Ishikawa (cell line): Measurements from ENCODE around the gene OR7C2.

ENCODE experiments used
- CEBPB ChIP-seq: IDR thresholded peaks from 2 replicates; pipeline ENCODE4 v1.6.1; 2012
- CREB1 ChIP-seq: IDR thresholded peaks from 2 replicates; pipeline ENCODE4 v1.6.1; 2012; ENCODE audit warnings: low read depth
- EGR1 ChIP-seq: IDR thresholded peaks from 2 replicates; pipeline ENCODE4 v1.6.1; 2012
- EP300 ChIP-seq: IDR thresholded peaks from 2 replicates; pipeline ENCODE4 v1.6.1; 2012; ENCODE audit warnings: borderline replicate concordance
- FOXM1 ChIP-seq: IDR thresholded peaks from 2 replicates; pipeline ENCODE4 v1.6.1; 2012; ENCODE audit warnings: low read depth, borderline replicate concordance
- MAX ChIP-seq: IDR thresholded peaks from 2 replicates; pipeline ENCODE4 v1.6.1; 2012
- NFIC ChIP-seq: IDR thresholded peaks from 2 replicates; pipeline ENCODE4 v1.6.1; 2012
- RAD21 ChIP-seq: IDR thresholded peaks from 2 replicates; pipeline ENCODE4 v1.6.1; 2012; ENCODE audit warnings: low read depth
- REST ChIP-seq: IDR thresholded peaks from 2 replicates; pipeline ENCODE4 v1.6.1; 2012; ENCODE audit warnings: low read depth, mild to moderate bottlenecking
- TAF1 ChIP-seq: IDR thresholded peaks from 2 replicates; pipeline ENCODE4 v1.6.1; 2012; ENCODE audit warnings: low read depth, mild to moderate bottlenecking
- TCF12 ChIP-seq: IDR thresholded peaks from 2 replicates; pipeline ENCODE4 v1.6.1; 2012; ENCODE audit warnings: low read depth
- TEAD4 ChIP-seq: IDR thresholded peaks from 2 replicates; pipeline ENCODE4 v1.6.1; 2012
- USF1 ChIP-seq: IDR thresholded peaks from 2 replicates; pipeline ENCODE4 v1.6.1; 2012
- YY1 ChIP-seq: IDR thresholded peaks from 2 replicates; pipeline ENCODE4 v1.6.1; 2012; ENCODE audit warnings: low read depth
- ZBTB7A ChIP-seq: IDR thresholded peaks from 2 replicates; pipeline ENCODE4 v1.6.1; 2012; ENCODE audit warnings: low read depth

The OR7C2 gene

GRCh38 chr19:14972676-14973075, 31.4 kb downstream of the OR7C2 start:
- TF ChIP-seq NFIC (no peak), REST (no peak), CREB1 (no peak), YY1 (no peak), EGR1 (no peak), TEAD4 (no peak), FOXM1 (no peak), EP300 (no peak)

- TF ChIP-seq RAD21 = no peak
- no peak for TF ChIP-seq TEAD4
- no peak for TF ChIP-seq CREB1
- no peak for TF ChIP-seq YY1
- no peak for TF ChIP-seq ZBTB7A
- no peak for TF ChIP-seq CEBPB
- TF ChIP-seq USF1 = no peak
- no peak for TF ChIP-seq TAF1
- TF ChIP-seq REST = no peak
- TF ChIP-seq NFIC = no peak
- TF ChIP-seq MAX = no peak
- TF ChIP-seq FOXM1 = no peak
- no peak for TF ChIP-seq EGR1
- no peak for TF ChIP-seq TCF12
Observed at GRCh38 chr19:14974488-14974887, 33.2 kb downstream of the OR7C2 start.

- TF ChIP-seq RAD21 (no peak), USF1 (no peak)
Observed at GRCh38 chr19:14977128-14977527, 35.8 kb downstream of the OR7C2 start.

- no peak for TF ChIP-seq ZBTB7A
- TF ChIP-seq NFIC = no peak
- TF ChIP-seq EP300 = no peak
- no peak for TF ChIP-seq REST
- TF ChIP-seq CEBPB = no peak
- TF ChIP-seq YY1 = no peak
- no peak for TF ChIP-seq CREB1
- TF ChIP-seq TAF1 = no peak
- TF ChIP-seq EGR1 = no peak
Observed at GRCh38 chr19:14978161-14978776, 37.0 kb downstream of the OR7C2 start.

- TF ChIP-seq ZBTB7A = no peak
- no peak for TF ChIP-seq NFIC
- TF ChIP-seq USF1 = no peak
- TF ChIP-seq EP300 = no peak
Observed at GRCh38 chr19:14979476-14980255, 38.4 kb downstream of the OR7C2 start, which contains the start of gene SLC1A6. TSS of gene SLC1A6 (minus strand) at chr19:14979864. CDS start at chr19:14972910, 6,954 bp downstream.
